Loucy (cell line): ENCODE data around the gene VPS18.
A peak's percentile ranks its signal among the peaks of the same experiment; 100 is the strongest.

ENCODE experiments used
- H2AFZ ChIP-seq: fragments of 200-600 bp; sonication (generic); 2 replicates; pipeline ENCODE4 v1.6.0; 2016; ENCODE audit warnings: antibody characterized with exemption, mild to moderate bottlenecking, low read length, moderate library complexity
- H3F3A ChIP-seq: fragments of 200-600 bp; 2 replicates; pipeline ENCODE4 v1.6.0; 2016; ENCODE audit warnings: antibody characterized with exemption, low read depth, mild to moderate bottlenecking
- H3K27me3 ChIP-seq: fragments of 200-600 bp; sonication (generic); 2 replicates; pipeline ENCODE4 v1.6.1; 2014; ENCODE audit warnings: low read length, mild to moderate bottlenecking; ENCODE audit not compliant: insufficient read depth, poor library complexity, severe bottlenecking
- H3K36me3 ChIP-seq: fragments of 200-600 bp; sonication (generic); 2 replicates; pipeline ENCODE4 v1.6.1; 2016; ENCODE audit warnings: low read length; ENCODE audit not compliant: insufficient read depth
- H3K4me1 ChIP-seq: fragments of 200-600 bp; sonication (generic); 2 replicates; pipeline ENCODE4 v1.5.1; 2014; ENCODE audit warnings: low read length, mild to moderate bottlenecking; ENCODE audit not compliant: insufficient read depth, poor library complexity, severe bottlenecking
- H3K4me2 ChIP-seq: fragments of 200-600 bp; sonication (generic); 2 replicates; pipeline ENCODE4 v1.6.0; 2014; ENCODE audit warnings: antibody characterized with exemption, low read length, low read depth, mild to moderate bottlenecking; ENCODE audit not compliant: poor library complexity, severe bottlenecking
- H3K4me3 ChIP-seq: fragments of 200-600 bp; sonication (generic); 2 replicates; pipeline ENCODE4 v1.5.1; 2014; ENCODE audit warnings: low read length, mild to moderate bottlenecking, mixed read lengths; ENCODE audit not compliant: poor library complexity, severe bottlenecking
- H3K79me2 ChIP-seq: fragments of 200-600 bp; sonication (generic); 2 replicates; pipeline ENCODE4 v1.6.1; 2014; ENCODE audit warnings: low read length; ENCODE audit not compliant: insufficient read depth
- H3K9ac ChIP-seq: fragments of 200-600 bp; sonication (generic); 2 replicates; pipeline ENCODE4 v1.6.0; 2014; ENCODE audit warnings: mild to moderate bottlenecking, low read depth, low read length, moderate library complexity; ENCODE audit not compliant: poor library complexity, severe bottlenecking
- H3K9me2 ChIP-seq: fragments of 200-600 bp; sonication (generic); replicated peaks from 2 replicates; pipeline ENCODE4 v1.6.1; 2016; ENCODE audit warnings: low read depth, low read length, mixed read lengths
- H3K9me3 ChIP-seq: fragments of 200-600 bp; sonication (generic); 2 replicates; pipeline ENCODE4 v1.6.1; 2014; ENCODE audit warnings: mild to moderate bottlenecking, antibody characterized with exemption, low read length, low read depth; ENCODE audit not compliant: insufficient read depth
- H4K20me1 ChIP-seq: fragments of 200-600 bp; sonication (generic); 2 replicates; pipeline ENCODE4 v1.6.0; 2014; ENCODE audit warnings: antibody characterized with exemption, low read length, mild to moderate bottlenecking; ENCODE audit not compliant: insufficient read depth, poor library complexity, severe bottlenecking
- EZH2phosphoT487 ChIP-seq: fragments of 200-600 bp; IDR thresholded peaks from 2 replicates; pipeline ENCODE4 v1.6.1; 2018; ENCODE audit warnings: antibody characterized with exemption, mild to moderate bottlenecking, moderate library complexity, borderline replicate concordance
- TF ChIP-seq, protein P1 (sequence below): fragments of 200-600 bp; sonication (generic); conservative IDR thresholded peaks from 2 replicates; pipeline ENCODE4 v1.5.1; 2014; ENCODE audit warnings: mild to moderate bottlenecking, antibody characterized with exemption, low read length

The VPS18 gene

GRCh38 chr15:40932649-40933516 lies 38.6 kb downstream of the VPS18 start:
- Histone ChIP-seq H3K36me3 (no peaks in the 10 kb centered on the region), H3F3A (no peaks in the 10 kb centered on the region), H3K9me3 (no peaks in the 10 kb centered on the region), H2AFZ (peak overlapping the region; percentile 67; the same call in 1 of the 2 replicates), H3K4me1 (peaks cover 31% of the 10 kb centered on the region), H3K9me2 (no peaks in the 10 kb centered on the region), H3K4me3 (peak overlapping the region; percentile 58), H3K9ac (peak overlapping the region; percentile 33), H3K4me2 (peak overlapping the region; percentile 63), H4K20me1 (no peaks in the 10 kb centered on the region), H3K27me3 (peaks cover 2% of the 10 kb centered on the region), H3K79me2 (no peaks in the 10 kb centered on the region)
- TF ChIP-seq EZH2phosphoT487, result no peak
- TF ChIP-seq, protein P1, sequence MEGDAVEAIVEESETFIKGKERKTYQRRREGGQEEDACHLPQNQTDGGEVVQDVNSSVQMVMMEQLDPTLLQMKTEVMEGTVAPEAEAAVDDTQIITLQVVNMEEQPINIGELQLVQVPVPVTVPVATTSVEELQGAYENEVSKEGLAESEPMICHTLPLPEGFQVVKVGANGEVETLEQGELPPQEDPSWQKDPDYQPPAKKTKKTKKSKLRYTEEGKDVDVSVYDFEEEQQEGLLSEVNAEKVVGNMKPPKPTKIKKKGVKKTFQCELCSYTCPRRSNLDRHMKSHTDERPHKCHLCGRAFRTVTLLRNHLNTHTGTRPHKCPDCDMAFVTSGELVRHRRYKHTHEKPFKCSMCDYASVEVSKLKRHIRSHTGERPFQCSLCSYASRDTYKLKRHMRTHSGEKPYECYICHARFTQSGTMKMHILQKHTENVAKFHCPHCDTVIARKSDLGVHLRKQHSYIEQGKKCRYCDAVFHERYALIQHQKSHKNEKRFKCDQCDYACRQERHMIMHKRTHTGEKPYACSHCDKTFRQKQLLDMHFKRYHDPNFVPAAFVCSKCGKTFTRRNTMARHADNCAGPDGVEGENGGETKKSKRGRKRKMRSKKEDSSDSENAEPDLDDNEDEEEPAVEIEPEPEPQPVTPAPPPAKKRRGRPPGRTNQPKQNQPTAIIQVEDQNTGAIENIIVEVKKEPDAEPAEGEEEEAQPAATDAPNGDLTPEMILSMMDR, result no peak

- no peaks in the 10 kb centered on the region for H4K20me1 ChIP-seq
- H2AFZ ChIP-seq, result no peak overlapping the region
- TF ChIP-seq, protein P1, result no peak
- TF ChIP-seq EZH2phosphoT487, result no peak
- H3K27me3 ChIP-seq, result no peaks in the 10 kb centered on the region
- H3K4me1 ChIP-seq, result peaks cover 25% of the 10 kb centered on the region
- peak overlapping the region; percentile 33 for H3K9ac ChIP-seq
- H3K4me2 ChIP-seq, result peak overlapping the region; percentile 63
- no peaks in the 10 kb centered on the region for H3F3A ChIP-seq
- H3K9me2 ChIP-seq, result no peaks in the 10 kb centered on the region
- no peak overlapping the region for H3K4me3 ChIP-seq
- H3K79me2 ChIP-seq, result no peaks in the 10 kb centered on the region
- H3K36me3 ChIP-seq, result no peaks in the 10 kb centered on the region
- H3K9me3 ChIP-seq, result no peaks in the 10 kb centered on the region
These were observed 39.3 kb downstream of the VPS18 start for GRCh38 chr15:40933517-40933902.

GRCh38 chr15:40934457-40934856 lies 40.2 kb downstream of the VPS18 start:
- no peaks in the 10 kb centered on the region for H3K9me2 ChIP-seq
- no peaks in the 10 kb centered on the region for H3K9me3 ChIP-seq
- H3K9ac ChIP-seq, result no peak overlapping the region
- H3K79me2 ChIP-seq, result no peaks in the 10 kb centered on the region
- H4K20me1 ChIP-seq, result no peaks in the 10 kb centered on the region
- H3K4me2 ChIP-seq, result no peak overlapping the region
- no peak overlapping the region for H2AFZ ChIP-seq
- no peaks in the 10 kb centered on the region for H3F3A ChIP-seq
- no peak overlapping the region for H3K4me3 ChIP-seq
- TF ChIP-seq EZH2phosphoT487, result no peak
- TF ChIP-seq, protein P1, result no peak
- H3K36me3 ChIP-seq, result no peaks in the 10 kb centered on the region
- H3K27me3 ChIP-seq, result no peaks in the 10 kb centered on the region
- peaks cover 20% of the 10 kb centered on the region for H3K4me1 ChIP-seq
